ENCODE measurements around the gene MAEA. TPM values are rescaled to one million over a fixed set of nuclear protein-coding genes. Genes with fewer than 3 reads are reported as not detected.

MAEA gene
- total RNA-seq: 54.7 and 57.0 TPM in 2 replicates

DNA sequence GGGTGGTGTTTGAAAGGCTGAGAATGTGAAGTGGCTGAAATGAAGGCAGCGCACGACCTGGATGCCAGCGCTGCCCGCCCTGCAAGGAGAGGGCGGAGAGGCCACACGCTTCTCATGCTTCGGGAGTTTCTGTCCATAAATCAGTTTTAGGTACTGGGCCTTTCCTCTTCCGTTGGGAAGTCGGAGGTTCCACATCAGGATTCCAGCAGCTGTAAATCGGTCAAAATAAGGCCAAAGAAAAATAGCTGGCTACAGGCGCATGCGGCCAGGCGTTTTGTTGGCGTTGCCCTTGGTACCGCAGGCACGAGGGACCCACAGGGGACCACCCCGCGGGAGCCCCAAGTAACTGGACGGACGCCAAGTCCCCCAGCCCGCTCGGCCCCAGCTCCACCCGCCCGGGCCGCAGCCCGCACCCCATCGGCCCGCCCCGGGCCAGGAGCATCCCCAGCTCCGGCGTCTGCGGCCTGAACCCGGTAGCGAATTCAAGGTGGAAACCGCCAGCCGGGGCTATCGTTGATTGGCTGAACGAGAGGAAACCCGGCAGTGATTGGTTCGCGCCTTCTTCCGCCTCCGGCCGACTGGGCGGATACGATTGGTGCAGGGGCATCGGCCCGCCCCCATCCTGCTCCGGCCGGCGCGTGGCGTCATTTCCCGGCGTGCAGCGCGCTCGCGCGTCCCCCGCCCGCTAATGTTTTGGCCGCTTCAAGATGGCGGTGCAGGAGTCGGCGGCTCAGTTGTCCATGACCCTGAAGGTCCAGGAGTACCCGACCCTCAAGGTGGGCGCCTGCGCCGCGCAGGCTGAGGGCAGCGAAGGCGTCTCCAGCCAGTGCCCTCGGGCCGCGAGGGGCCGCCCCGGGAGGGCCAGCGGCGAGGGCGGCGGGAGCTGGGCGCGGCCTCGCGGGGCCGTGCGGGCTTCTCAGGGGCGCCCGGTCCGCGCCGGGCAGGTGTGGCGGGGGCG, at the start of gene MAEA:
MAEA (plus strand) TSS at position 685 of the 958 bp plus-strand sequence; CDS start at position 708, 23 bp downstream.

DNA sequence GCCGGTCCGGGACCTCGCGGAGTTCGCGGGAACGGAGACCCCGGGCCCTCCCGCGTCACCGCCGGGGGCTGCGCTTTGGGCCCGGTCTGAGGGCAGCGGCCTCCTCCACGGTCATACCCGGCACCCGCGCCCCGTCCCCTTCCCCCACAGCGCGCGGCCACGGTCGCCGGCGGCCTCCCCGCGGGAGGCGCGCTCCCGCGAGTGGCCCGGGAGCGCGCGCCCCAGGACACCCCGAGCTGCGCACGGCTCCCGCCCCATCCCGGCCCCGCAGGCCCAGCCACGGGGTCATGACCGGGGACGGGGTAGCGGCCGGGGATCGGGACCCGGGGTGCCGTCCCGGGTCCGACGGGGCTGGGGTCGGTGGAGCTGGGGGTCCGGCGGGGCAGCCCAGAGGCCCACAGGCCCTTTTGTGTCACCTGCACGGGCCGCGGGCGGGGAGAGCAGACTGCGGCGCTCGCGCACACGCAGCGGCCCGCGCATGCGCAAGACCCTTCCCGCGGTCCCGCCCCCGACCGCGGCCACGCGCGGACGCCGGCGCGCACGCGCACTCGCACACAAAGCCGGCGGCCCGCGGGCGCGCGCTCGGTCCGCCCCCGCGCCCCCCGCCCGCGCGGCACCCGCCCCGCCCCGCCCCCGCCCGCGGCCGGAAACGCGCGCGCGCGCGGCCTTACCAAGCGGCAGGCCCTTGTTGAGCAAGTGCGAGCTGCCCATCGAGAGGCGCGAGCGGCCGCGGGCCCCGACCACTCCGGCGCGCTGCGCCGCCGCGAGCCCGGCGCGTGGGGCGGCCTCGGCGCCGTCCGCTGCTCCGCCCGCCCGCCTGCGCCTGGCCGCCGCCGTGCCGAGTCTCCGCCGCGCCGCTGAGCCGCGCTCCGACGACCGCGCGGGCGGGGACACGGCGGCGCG, 41.2 kb upstream of the MAEA start, which contains the start of gene CTBP1:
CTBP1 (minus strand) TSS at position 886 of the 903 bp plus-strand sequence. CDS start 7,799 bp downstream, outside the sequence.

DNA sequence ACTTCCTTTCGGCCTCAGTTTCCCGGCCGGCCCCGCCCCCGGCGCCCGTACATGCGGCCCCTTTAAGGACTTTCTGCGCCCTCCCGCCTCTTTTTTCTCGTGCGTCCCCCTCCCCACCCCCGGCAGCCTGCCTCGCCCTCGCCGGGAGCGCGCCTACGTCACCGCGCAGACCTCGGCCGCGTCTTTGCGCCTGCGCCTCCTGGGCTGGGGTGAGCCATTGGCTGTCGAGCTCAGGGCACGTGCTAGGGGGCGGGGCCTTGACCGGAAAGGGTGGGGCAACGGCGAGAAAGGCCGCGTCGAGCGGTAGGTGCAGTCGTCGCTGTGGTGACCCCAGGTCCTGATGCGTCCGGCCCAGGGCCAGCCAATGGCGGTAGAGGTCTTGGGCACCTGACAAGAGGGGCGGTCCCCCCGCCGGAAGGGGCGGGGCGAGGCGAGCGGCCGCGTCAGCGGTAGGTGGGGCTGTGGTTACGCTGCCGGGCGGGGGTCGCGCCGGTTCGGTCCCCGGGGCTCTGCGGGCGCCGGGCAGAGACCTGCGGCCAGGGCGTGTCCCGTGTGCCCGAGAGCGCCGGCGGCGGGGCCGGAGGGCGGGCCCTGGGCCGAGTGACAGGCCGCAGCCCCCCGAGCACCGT, 57.2 kb downstream of the MAEA start, which contains the start of gene UVSSA:
UVSSA (plus strand) TSS at position 428 of the 629 bp plus-strand sequence. CDS start 884 bp downstream, outside the sequence.

Other genes with a start within 250 kb of the MAEA start
- gene RNF212, start 176.3 kb upstream of the MAEA start, total RNA-seq: 0.73 and 1.6 TPM in 2 replicates
- gene SPON2, start 117.3 kb upstream of the MAEA start, total RNA-seq: 267 and 392 TPM in 2 replicates
- gene CTBP1, start 40.8 kb upstream of the MAEA start, total RNA-seq: 212 and 303 TPM in 2 replicates
- 13.5 and 25.0 TPM in 2 replicates for gene UVSSA, start 57.3 kb downstream of the MAEA start, total RNA-seq
- not detected in 2 replicates for gene NKX1-1, start 116.6 kb downstream of the MAEA start, total RNA-seq

Measured in subcutaneous preadipocyte (primary cell).